IPS-NIHi11 (cell line): ENCODE measurements around the gene TPR.

ENCODE experiments used
- DNase-seq: peaks from one replicate; pipeline ENCODE4 v3.0.0; 2012; ENCODE audit warnings: mixed read lengths, low spot score

Gene TPR

DNA sequence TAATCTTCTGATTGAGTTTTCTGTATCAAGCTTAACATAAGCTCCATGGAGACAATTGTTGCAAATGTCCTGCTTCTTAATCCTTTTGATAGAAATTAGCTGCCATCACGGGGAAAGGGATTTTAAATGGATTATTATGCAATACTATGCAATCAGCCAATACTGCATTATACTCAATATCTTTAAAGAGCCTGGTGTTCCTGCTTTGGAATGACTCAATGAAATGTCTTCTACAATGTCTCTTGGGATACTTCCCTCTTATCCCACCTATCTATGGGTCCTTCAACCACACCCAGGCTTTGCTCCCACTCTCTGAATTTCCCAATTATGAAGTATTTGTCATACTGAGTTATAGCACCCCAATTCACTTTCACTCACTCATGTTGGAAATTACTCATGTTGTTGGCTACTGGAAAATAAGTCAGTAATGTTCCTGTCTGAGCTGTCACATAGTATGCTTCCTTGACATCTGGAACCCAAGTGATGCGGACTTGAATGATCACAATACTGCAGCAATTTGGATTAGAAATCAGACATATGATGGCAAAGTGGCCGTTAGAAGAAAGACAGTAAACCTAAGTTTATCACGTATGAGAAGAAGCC is 85.0 kb downstream of the TPR start:
- no peak for DNase-seq

DNA sequence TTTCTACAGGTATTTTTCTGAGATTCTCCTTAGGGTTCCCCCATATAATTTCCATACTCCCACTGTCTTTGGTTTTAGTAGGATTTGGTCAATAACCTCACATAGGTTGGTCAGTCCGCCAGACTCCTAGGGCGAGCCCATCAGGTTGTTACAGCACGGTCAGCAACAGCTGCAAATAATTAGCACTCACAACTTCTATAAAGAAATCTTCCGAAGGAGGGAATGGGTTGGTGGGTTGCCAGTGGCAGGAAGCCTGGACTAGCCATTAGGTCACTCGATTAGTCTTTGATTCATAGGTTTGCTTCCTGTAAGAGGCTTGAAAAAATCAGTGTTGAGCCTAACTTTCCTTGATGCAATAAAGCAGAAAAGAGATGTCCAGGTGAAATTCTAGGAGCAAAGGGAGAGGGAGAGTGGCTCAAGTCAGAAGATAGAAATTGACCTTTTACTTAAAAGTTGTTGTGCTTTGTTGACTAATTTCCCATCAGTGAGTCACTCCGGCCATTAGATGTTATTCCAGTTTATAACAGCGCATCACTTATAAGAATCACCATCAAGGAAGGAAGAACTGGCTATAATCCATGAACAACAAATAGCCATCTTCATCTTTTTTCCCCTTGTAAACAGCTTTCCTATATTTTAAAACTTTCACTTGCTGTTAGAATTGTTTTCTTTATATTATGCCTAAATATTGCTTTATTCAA is 88.3 kb downstream of the TPR start:
- no peak for DNase-seq

DNA sequence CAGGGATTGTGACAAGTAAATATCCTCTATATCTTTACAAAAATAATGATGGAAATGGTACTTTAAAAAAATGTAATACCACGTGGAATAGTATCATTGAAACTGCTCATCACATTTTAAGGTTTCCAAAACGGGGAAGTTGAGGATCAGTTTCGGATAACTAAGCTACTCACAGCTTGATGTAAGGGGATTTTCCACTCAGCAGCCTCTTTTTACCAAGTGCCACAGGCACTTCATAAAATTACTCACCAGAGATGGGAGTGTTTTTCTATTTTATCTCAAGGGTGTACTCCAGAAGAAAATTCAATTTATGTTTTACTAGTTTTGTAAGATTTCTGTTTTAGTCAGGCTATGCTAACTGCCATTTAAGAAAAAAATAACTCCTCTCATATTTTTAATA is 91.7 kb downstream of the TPR start:
- no peak for DNase-seq

DNA sequence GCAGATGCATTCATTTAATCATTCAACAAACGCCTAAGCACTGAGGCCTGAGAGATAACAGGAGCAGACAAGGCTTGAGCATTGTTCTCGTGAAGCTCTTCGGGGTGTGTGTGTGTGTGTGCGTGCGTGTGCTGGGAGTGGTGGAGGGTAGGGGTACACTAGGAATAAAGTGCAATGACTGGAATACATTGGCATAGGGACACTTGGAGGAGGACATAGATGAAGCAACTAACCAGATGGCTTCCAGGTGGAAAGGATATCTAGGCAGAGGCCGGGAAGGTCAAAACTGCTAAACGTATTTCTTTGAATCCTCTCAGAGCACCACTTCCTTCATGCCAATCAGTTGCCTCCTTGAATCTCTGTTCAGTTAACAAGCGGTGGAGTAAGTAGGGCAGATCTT is 92.6 kb downstream of the TPR start:
- DNase-seq: no peak

DNA sequence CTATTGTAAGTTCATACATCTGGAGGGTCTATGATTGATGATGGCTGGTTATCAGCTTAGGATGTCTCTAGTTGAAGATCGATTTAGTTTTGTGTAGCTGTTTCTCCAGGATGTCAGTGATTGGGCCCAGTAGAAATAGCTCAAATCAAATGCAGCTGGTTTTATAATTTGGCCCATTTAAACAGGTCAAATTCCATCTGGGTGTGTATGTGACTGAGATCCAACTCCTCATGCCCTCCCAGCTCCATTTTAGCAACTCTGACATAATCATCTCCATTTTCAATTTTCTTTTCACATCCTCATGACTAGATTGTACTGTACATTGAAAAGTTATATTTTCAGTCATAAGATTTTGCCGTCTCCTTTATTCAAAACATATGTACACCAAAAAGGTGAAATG is 99.2 kb downstream of the TPR start:
- DNase-seq: no peak

DNA sequence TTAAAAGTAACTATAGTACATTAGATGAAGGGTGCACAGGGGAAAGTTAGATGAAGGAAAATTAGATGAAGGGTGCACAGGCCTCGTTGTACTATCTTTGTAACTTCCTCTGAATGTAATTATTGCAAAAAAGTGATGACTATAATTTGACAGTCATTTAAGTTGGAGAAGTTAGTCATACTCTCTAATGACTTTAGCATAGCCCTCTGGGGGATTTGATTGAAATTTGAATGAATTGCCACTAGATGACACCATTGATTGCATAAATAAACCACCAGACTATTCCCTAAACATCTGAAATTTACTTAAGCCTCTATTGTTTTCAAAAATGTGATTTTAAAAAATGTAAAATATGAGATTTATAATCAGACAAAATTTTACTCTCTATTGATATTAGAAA is 102.6 kb downstream of the TPR start:
- DNase-seq: no peak

DNA sequence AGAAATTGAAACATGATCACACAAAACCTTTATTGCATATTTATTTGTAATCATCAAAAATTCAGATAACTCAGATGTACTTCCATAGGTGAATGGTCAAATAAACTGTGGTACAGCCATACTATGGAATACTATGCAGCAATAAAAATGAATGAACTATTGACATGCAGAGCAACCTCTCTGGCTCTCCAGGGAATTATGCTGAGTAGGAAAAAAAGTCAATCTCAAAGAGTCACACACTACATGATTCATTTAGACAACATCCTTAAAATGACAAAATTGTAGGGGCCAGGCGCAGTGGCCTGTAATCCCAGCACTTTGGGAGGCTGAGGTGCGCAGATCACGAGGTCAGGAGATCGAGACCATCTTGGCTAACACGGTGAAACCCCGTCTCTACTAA is 104.0 kb downstream of the TPR start:
- DNase-seq: no peak
